Ishikawa (cell line): ENCODE measurements around the gene SGMS1.

Source experiments
- CEBPB ChIP-seq: IDR thresholded peaks from 2 replicates; pipeline ENCODE4 v1.6.1; 2012
- CREB1 ChIP-seq: IDR thresholded peaks from 2 replicates; pipeline ENCODE4 v1.6.1; 2012; ENCODE audit warnings: low read depth
- EGR1 ChIP-seq: IDR thresholded peaks from 2 replicates; pipeline ENCODE4 v1.6.1; 2012
- EP300 ChIP-seq: IDR thresholded peaks from 2 replicates; pipeline ENCODE4 v1.6.1; 2012; ENCODE audit warnings: borderline replicate concordance
- FOXM1 ChIP-seq: IDR thresholded peaks from 2 replicates; pipeline ENCODE4 v1.6.1; 2012; ENCODE audit warnings: low read depth, borderline replicate concordance
- MAX ChIP-seq: IDR thresholded peaks from 2 replicates; pipeline ENCODE4 v1.6.1; 2012
- NFIC ChIP-seq: IDR thresholded peaks from 2 replicates; pipeline ENCODE4 v1.6.1; 2012
- RAD21 ChIP-seq: IDR thresholded peaks from 2 replicates; pipeline ENCODE4 v1.6.1; 2012; ENCODE audit warnings: low read depth
- TAF1 ChIP-seq: IDR thresholded peaks from 2 replicates; pipeline ENCODE4 v1.6.1; 2012; ENCODE audit warnings: low read depth, mild to moderate bottlenecking
- TCF12 ChIP-seq: IDR thresholded peaks from 2 replicates; pipeline ENCODE4 v1.6.1; 2012; ENCODE audit warnings: low read depth
- TEAD4 ChIP-seq: IDR thresholded peaks from 2 replicates; pipeline ENCODE4 v1.6.1; 2012
- YY1 ChIP-seq: IDR thresholded peaks from 2 replicates; pipeline ENCODE4 v1.6.1; 2012; ENCODE audit warnings: low read depth
- ZBTB7A ChIP-seq: IDR thresholded peaks from 2 replicates; pipeline ENCODE4 v1.6.1; 2012; ENCODE audit warnings: low read depth
- TF ChIP-seq, protein P1 (sequence below): IDR thresholded peaks from 2 replicates; pipeline ENCODE4 v1.6.1; 2012; ENCODE audit warnings: low read depth, mild to moderate bottlenecking
- TF ChIP-seq, protein P2 (sequence below): IDR thresholded peaks from 2 replicates; pipeline ENCODE4 v1.6.1; 2012

SGMS1 gene

DNA sequence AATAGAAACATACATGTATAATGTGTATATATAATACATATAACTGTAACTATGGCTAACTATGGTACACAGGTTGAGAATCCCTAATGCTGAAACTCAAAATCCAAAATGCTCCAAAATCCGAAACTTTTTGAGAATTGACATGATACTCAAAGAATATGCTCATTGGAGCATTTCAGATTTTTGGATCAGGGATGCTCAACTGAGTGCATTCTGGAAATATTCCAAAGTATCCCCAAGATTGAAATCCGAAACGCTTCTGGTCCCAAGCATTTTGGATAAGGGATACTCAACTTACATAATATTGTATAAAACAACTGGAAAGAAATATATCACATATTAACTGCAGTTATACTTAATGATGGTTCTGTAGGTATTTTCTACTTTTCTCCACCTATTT is 278.2 kb downstream of the SGMS1 start:
- TF ChIP-seq YY1 (no peak), TEAD4 (no peak), ZBTB7A (no peak), CEBPB (no peak), TAF1 (no peak), CREB1 (no peak), EGR1 (no peak), RAD21 (no peak), FOXM1 (no peak), NFIC (no peak), TCF12 (no peak), MAX (no peak), EP300 (no peak)
- TF ChIP-seq, protein P1, sequence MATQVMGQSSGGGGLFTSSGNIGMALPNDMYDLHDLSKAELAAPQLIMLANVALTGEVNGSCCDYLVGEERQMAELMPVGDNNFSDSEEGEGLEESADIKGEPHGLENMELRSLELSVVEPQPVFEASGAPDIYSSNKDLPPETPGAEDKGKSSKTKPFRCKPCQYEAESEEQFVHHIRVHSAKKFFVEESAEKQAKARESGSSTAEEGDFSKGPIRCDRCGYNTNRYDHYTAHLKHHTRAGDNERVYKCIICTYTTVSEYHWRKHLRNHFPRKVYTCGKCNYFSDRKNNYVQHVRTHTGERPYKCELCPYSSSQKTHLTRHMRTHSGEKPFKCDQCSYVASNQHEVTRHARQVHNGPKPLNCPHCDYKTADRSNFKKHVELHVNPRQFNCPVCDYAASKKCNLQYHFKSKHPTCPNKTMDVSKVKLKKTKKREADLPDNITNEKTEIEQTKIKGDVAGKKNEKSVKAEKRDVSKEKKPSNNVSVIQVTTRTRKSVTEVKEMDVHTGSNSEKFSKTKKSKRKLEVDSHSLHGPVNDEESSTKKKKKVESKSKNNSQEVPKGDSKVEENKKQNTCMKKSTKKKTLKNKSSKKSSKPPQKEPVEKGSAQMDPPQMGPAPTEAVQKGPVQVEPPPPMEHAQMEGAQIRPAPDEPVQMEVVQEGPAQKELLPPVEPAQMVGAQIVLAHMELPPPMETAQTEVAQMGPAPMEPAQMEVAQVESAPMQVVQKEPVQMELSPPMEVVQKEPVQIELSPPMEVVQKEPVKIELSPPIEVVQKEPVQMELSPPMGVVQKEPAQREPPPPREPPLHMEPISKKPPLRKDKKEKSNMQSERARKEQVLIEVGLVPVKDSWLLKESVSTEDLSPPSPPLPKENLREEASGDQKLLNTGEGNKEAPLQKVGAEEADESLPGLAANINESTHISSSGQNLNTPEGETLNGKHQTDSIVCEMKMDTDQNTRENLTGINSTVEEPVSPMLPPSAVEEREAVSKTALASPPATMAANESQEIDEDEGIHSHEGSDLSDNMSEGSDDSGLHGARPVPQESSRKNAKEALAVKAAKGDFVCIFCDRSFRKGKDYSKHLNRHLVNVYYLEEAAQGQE, result no peak
- TF ChIP-seq, protein P2, sequence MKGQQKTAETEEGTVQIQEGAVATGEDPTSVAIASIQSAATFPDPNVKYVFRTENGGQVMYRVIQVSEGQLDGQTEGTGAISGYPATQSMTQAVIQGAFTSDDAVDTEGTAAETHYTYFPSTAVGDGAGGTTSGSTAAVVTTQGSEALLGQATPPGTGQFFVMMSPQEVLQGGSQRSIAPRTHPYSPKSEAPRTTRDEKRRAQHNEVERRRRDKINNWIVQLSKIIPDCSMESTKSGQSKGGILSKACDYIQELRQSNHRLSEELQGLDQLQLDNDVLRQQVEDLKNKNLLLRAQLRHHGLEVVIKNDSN, result no peak

- no peak for TF ChIP-seq EP300
- TF ChIP-seq CEBPB, result no peak
- TF ChIP-seq, protein P1, result no peak
- no peak for TF ChIP-seq NFIC
- TF ChIP-seq MAX, result no peak
These were observed 279.9 kb downstream of the SGMS1 start for GRCh38 chr10:50343702-50344331.

GRCh38 chr10:50341987-50342386 is 281.8 kb downstream of the SGMS1 start:
- no peak for TF ChIP-seq EGR1
- no peak for TF ChIP-seq ZBTB7A
- no peak for TF ChIP-seq TAF1
- TF ChIP-seq RAD21, result no peak
- TF ChIP-seq CEBPB, result no peak
- no peak for TF ChIP-seq MAX
- TF ChIP-seq TEAD4, result no peak
- no peak for TF ChIP-seq CREB1
- TF ChIP-seq, protein P2, result no peak
- TF ChIP-seq FOXM1, result no peak
- no peak for TF ChIP-seq YY1
- no peak for TF ChIP-seq EP300
- no peak for TF ChIP-seq NFIC
- no peak for TF ChIP-seq TCF12
- TF ChIP-seq, protein P1, result no peak

GRCh38 chr10:50336140-50336539 is 287.6 kb downstream of the SGMS1 start:
- TF ChIP-seq FOXM1 (no peak), NFIC (no peak), YY1 (no peak), EP300 (no peak), EGR1 (no peak), TEAD4 (no peak), ZBTB7A (no peak), MAX (no peak), CEBPB (no peak), CREB1 (no peak), TCF12 (no peak), TAF1 (no peak), RAD21 (no peak)
- TF ChIP-seq, protein P2, result no peak
- TF ChIP-seq, protein P1, result no peak
